ENCODE results near the gene RNF4.
"Not testable (repeated sequence)": the region's sequence is repeated elsewhere in the genome, so short reads cannot be mapped to it uniquely, and the experiment has no call there.

Gene RNF4

DNA sequence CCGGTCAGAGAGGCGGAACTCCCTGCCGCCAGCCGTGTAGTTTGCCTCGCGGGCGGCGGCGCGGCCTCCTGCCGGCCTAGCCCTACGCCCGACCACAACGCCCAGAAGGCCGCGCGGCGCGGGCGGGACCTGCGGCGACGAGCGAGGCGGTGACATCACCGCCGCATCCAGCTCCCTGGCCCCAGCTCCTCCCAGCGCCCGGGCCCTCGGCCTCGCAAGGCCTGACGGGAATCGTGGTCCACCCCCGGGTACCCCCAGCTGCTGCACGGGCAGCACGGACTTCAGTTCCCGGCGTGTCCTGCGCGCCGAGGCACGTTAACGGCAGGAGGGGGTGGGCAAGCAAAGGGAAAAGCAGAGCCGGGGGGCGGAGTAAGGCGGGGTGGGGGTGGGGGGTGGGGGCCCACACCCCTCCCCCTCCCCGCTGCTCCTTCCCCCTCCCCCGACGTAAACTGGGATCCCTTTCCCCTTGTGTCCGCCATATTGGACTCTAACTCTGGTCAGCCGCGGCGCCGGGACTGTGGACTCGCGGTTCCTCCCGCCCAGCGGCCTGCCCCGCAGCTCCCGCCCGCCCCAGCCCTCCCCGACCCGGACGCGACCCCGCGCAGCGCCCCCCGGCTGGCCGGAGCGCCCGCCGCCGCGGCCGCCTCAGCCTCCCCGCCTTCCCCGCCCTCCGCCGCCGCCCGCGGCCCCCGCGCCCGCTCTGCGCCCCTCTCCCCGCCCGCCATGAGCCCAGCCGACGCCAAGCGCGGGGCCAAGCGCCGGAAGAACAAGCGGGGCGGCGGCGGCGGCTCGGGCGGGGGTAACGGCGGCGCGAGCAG is 67.5 kb downstream of the RNF4 start, which contains the start of gene FAM193A:
Gene FAM193A (plus strand): TSS at position 455 of the 818 bp plus-strand sequence. CDS start 269 bp downstream, at position 724.
- DNase-seq (ENCODE audit: low read depth), result peak; percentile 100
- peak within 1 kb of the TSS; percentile 92 for H3K4me3 ChIP-seq (ENCODE audit: low read depth, low read length)
- TF ChIP-seq, protein P1, sequence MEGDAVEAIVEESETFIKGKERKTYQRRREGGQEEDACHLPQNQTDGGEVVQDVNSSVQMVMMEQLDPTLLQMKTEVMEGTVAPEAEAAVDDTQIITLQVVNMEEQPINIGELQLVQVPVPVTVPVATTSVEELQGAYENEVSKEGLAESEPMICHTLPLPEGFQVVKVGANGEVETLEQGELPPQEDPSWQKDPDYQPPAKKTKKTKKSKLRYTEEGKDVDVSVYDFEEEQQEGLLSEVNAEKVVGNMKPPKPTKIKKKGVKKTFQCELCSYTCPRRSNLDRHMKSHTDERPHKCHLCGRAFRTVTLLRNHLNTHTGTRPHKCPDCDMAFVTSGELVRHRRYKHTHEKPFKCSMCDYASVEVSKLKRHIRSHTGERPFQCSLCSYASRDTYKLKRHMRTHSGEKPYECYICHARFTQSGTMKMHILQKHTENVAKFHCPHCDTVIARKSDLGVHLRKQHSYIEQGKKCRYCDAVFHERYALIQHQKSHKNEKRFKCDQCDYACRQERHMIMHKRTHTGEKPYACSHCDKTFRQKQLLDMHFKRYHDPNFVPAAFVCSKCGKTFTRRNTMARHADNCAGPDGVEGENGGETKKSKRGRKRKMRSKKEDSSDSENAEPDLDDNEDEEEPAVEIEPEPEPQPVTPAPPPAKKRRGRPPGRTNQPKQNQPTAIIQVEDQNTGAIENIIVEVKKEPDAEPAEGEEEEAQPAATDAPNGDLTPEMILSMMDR (IDR thresholded peaks at IDR 0.05; ENCODE audit: low read depth, low read length), result no peak
- TF ChIP-seq POLR2A (IDR thresholded peaks at IDR 0.05; ENCODE audit: extremely low read depth, insufficient read length), result peak; percentile 68
- TF ChIP-seq, protein P2, sequence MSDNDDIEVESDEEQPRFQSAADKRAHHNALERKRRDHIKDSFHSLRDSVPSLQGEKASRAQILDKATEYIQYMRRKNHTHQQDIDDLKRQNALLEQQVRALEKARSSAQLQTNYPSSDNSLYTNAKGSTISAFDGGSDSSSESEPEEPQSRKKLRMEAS (IDR thresholded peaks at IDR 0.05; ENCODE audit: low read depth, low read length), result peak; percentile 73
- peak; percentile 74; the same call in 1 of the 2 replicates for TF ChIP-seq MYC (IDR thresholded peaks at IDR 0.05; ENCODE audit: low read depth, low read length)

DNA sequence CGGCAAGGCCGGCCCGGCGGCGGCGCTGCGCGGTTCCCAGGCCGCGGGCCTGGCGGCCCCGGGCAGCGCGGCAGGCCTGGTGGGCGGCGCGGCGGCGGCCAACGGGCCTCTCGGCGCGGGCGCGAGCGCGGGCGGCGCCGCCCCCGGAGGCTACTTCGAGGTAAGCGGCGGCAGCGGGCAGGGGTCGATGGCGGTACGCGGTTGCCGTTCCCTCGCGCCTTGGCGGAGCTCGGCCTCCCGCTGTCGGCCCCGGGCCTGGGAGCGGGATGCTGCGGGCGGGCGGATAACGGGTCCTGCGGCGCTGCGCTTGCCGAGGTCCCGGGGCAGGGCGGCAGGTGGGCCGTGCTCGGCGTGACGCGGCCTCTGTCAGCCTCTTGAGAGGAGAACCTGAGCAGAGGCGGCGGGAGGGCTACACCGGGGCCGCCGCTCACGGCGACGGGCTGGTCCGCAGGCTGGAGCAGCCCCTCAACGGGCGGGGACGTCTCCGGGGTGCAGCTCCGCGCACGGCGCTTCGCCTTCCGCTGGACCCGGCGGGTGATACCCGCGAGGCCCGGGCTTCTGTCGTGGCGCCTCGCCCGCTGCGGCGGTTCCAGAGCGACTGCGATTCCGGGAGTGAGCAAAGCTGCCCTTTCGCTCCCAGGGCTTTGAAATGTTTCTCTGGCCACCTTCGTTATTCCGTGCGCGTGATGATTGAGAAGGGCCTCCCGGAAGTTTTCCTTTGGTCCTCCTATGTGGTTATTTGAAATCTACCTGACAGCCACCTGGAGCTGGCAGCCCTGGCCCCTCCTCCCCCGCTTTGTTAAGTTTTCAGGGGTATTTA is 68.3 kb downstream of the RNF4 start:
- TF ChIP-seq, protein P1 (IDR thresholded peaks at IDR 0.05; ENCODE audit: low read depth, low read length), result no peak
- no peak for TF ChIP-seq POLR2A (IDR thresholded peaks at IDR 0.05; ENCODE audit: extremely low read depth, insufficient read length)
- TF ChIP-seq, protein P2 (IDR thresholded peaks at IDR 0.05; ENCODE audit: low read depth, low read length), result no peak; the same call in 1 of the 2 replicates
- no peak; the same call in 1 of the 2 replicates for TF ChIP-seq MYC (IDR thresholded peaks at IDR 0.05; ENCODE audit: low read depth, low read length)
- peak; percentile 70 for DNase-seq (ENCODE audit: low read depth)
- H3K4me3 ChIP-seq (ENCODE audit: low read depth, low read length), result peak overlapping the region; percentile 92

DNA sequence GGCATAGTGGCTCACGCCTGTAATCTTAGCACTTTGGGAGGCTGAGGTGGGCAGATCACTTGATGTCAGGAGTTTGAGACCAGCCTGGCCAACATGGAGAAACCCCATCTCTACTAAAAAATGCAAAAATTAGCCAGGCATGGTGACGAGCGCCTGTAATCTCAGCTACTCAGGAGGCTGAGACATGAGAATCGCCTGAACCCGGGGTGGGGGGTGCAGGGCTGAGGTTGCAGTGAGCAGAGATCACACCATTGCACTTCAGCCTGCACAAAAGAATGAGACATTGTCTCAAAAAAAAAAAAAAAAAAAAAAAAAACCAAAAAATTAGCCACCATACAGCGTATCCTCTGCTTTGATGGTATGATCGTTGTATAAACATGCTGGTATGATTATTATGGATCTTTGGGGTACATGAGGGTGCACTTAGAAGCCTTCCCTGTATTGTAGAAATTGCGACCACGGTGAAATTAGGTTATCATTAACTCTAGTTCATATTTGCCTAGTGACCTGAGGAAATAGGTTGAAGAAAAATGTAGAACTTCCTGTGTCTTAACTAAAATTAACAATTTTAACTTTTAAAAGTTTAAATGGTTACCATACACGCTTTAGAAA is 74.8 kb downstream of the RNF4 start:
- not testable (repeated sequence) for DNase-seq (ENCODE audit: low read depth); H3K4me3 ChIP-seq (ENCODE audit: low read depth, low read length)

DNA sequence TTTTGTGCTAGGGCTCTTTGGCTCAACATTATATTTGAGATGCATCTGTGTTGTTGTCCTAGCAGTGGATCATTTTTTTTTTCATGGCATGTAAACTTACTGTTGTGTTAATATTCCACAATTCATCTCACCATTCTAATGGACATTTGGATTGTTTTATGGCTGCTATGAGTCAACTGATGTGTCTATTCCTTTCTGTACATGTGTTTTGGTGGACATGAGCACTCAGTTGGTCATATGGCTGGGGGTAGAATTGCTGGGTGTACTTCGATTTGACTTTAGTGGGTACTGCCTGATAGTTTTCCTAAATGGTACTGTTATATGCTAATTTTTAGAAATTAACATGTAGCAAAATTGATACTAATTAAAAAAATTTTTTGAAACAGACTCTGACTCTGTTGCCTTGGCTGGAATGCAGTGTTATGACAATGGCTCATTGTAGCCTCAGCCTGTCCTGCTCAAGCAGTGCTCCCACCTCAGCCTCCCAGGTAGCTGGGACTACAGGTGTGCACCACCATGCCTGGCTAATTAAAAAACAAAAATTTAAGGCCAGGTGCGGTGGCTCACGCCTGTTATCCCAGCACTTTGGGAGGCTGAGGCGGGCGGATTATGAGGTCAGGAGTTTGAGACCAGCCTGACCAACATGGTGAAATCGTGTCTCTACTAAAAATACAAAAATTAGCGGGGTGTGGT is 76.6 kb downstream of the RNF4 start:
- no peak overlapping the region for H3K4me3 ChIP-seq (ENCODE audit: low read depth, low read length)
- TF ChIP-seq, protein P1 (IDR thresholded peaks at IDR 0.05; ENCODE audit: low read depth, low read length), result no peak
- TF ChIP-seq POLR2A (IDR thresholded peaks at IDR 0.05; ENCODE audit: extremely low read depth, insufficient read length) (no peak), MYC (IDR thresholded peaks at IDR 0.05; ENCODE audit: low read depth, low read length) (no peak)
- TF ChIP-seq, protein P2 (IDR thresholded peaks at IDR 0.05; ENCODE audit: low read depth, low read length), result no peak
- no peak for DNase-seq (ENCODE audit: low read depth)

DNA sequence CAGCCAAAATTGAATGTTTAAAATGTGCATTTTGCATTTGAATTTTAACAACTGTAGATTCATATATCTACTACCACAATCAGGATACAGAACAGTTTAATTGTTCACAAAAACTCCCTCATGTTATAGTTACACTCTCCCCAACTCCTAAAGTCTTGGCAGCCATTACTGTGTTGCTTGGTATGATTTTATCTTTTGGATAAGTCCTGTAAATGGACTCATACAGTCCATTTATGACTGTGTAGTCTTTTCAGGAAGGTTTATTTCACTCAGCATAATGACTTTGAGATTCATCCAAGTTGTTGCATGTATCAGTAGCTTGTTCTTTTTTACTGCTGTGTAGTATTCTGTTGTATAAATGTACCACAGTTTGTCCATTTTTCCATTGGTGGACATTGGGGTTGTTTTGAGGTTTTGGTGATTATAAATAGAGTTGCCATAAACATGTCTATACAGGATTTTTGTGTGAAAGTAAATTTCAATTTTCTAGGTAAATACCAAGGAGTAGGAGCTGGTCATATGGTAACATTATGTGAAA is 77.4 kb downstream of the RNF4 start:
- H3K4me3 ChIP-seq (ENCODE audit: low read depth, low read length), result no peak overlapping the region
- TF ChIP-seq POLR2A (IDR thresholded peaks at IDR 0.05; ENCODE audit: extremely low read depth, insufficient read length) (no peak), MYC (IDR thresholded peaks at IDR 0.05; ENCODE audit: low read depth, low read length) (no peak)
- TF ChIP-seq, protein P2 (IDR thresholded peaks at IDR 0.05; ENCODE audit: low read depth, low read length), result no peak
- TF ChIP-seq, protein P1 (IDR thresholded peaks at IDR 0.05; ENCODE audit: low read depth, low read length), result no peak
- DNase-seq (ENCODE audit: low read depth), result no peak

DNA sequence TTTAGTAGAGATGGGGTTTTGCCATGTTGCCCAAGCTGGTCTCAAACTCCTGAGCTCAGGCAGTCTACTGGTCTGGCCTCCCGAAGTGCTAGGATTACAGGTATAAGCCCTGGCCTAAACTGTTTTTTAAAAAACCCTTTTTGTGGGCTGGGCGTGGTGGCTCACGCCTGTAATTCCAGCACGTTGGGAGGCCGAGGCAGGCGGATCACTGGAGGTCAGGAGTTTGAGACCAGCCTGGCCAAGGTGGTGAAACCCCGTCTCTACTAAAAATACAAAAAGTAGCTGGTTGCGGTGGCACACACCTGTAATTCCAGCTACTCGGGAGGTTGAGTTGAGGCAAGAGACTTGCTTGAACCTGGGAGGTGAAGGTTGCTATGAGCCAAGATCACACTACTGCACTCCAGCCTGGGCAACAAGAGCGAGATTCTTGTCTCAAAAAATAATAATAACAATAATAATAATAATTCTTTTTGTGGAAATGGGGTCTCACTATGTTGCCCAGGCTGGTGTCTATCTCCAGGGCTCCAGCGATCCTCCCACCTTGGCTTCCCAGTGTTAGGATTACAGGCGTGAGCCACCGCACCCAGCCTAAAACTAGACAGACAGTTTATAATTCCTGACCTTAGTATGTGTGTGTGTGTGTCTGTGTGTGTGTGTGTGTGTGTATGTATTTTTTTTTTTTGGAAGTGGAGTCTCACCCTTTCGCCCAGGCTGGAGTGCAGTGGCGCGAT is 78.2 kb downstream of the RNF4 start:
- not testable (repeated sequence) for H3K4me3 ChIP-seq (ENCODE audit: low read depth, low read length); DNase-seq (ENCODE audit: low read depth)
